KMS-11 (cell line): Measurements from ENCODE around the gene MEAK7.

Experiments
- H2AFZ ChIP-seq: fragments of 200-600 bp; sonication (generic); 2 replicates; pipeline ENCODE4 v1.6.1; 2016; ENCODE audit warnings: antibody characterized with exemption, mixed run types, low read depth
- H3K27ac ChIP-seq: fragments of 200-600 bp; sonication (generic); 2 replicates; pipeline ENCODE4 v1.6.1; 2016; ENCODE audit warnings: mild to moderate bottlenecking, mixed run types
- H3K27me3 ChIP-seq: fragments of 200-600 bp; sonication (generic); 2 replicates; pipeline ENCODE4 v1.6.1; 2017; ENCODE audit warnings: mild to moderate bottlenecking, low read depth, mixed run types, moderate library complexity; ENCODE audit not compliant: insufficient read depth
- H3K36me3 ChIP-seq: fragments of 200-600 bp; sonication (generic); 2 replicates; pipeline ENCODE4 v1.6.1; 2017; ENCODE audit warnings: mild to moderate bottlenecking, mixed run types; ENCODE audit not compliant: insufficient read depth
- H3K4me1 ChIP-seq: fragments of 200-600 bp; sonication (generic); 2 replicates; pipeline ENCODE4 v1.6.1; 2016; ENCODE audit warnings: mild to moderate bottlenecking, low read depth, mixed run types; ENCODE audit not compliant: poor library complexity, severe bottlenecking
- H3K4me2 ChIP-seq: fragments of 200-600 bp; sonication (generic); 2 replicates; pipeline ENCODE4 v1.7.0; 2016; ENCODE audit warnings: mild to moderate bottlenecking, mixed run types
- H3K4me3 ChIP-seq: fragments of 200-600 bp; sonication (generic); IDR thresholded peaks from 2 replicates; pipeline ENCODE4 v1.6.1; 2017; ENCODE audit warnings: low read depth, low read length, mixed read lengths; ENCODE audit not compliant: insufficient read depth
- H3K79me2 ChIP-seq: fragments of 200-600 bp; sonication (generic); 2 replicates; pipeline ENCODE4 v1.6.1; 2016; ENCODE audit warnings: low read depth, mixed run types; ENCODE audit not compliant: insufficient read depth
- H3K9ac ChIP-seq: fragments of 200-600 bp; sonication (generic); 2 replicates; pipeline ENCODE4 v1.6.1; 2016; ENCODE audit warnings: mild to moderate bottlenecking, mixed run types
- H4K20me1 ChIP-seq: fragments of 200-600 bp; sonication (generic); 2 replicates; pipeline ENCODE4 v1.6.1; 2016; ENCODE audit warnings: mild to moderate bottlenecking, mixed run types; ENCODE audit not compliant: insufficient read depth
- CTCF ChIP-seq: fragments of 200-600 bp; sonication (generic); conservative IDR thresholded peaks from 2 replicates; pipeline ENCODE4 v1.6.1; 2017; ENCODE audit warnings: low read depth, mild to moderate bottlenecking, antibody characterized with exemption, low read length, moderate library complexity, mixed read lengths

Gene MEAK7

GRCh38 chr16:84462296-84463210 is 41.9 kb downstream of the MEAK7 start:
- no peak overlapping the region for H3K4me3 ChIP-seq
- no peaks in the 10 kb centered on the region for H3K36me3 ChIP-seq
- H3K9ac ChIP-seq, result no peak overlapping the region
- no peaks in the 10 kb centered on the region for H3K27me3 ChIP-seq
- H3K79me2 ChIP-seq, result no peaks in the 10 kb centered on the region
- TF ChIP-seq CTCF, result no peak
- H3K4me2 ChIP-seq, result no peak overlapping the region
- H2AFZ ChIP-seq, result no peak overlapping the region
- H3K4me1 ChIP-seq, result no peaks in the 10 kb centered on the region
- no peaks in the 10 kb centered on the region for H4K20me1 ChIP-seq
- H3K27ac ChIP-seq, result no peak overlapping the region

GRCh38 chr16:84461413-84462295 is 42.8 kb downstream of the MEAK7 start:
- no peaks in the 10 kb centered on the region for H4K20me1 ChIP-seq
- no peak for TF ChIP-seq CTCF
- no peak overlapping the region for H3K27ac ChIP-seq
- H2AFZ ChIP-seq, result no peak overlapping the region
- H3K4me1 ChIP-seq, result no peaks in the 10 kb centered on the region
- H3K36me3 ChIP-seq, result no peaks in the 10 kb centered on the region
- no peak overlapping the region for H3K4me3 ChIP-seq
- H3K4me2 ChIP-seq, result no peak overlapping the region
- H3K79me2 ChIP-seq, result no peaks in the 10 kb centered on the region
- no peak overlapping the region for H3K9ac ChIP-seq
- H3K27me3 ChIP-seq, result no peaks in the 10 kb centered on the region

- Histone ChIP-seq H3K4me1 (no peaks in the 10 kb centered on the region), H2AFZ (no peak overlapping the region), H3K4me2 (no peak overlapping the region), H3K79me2 (no peaks in the 10 kb centered on the region), H3K27ac (no peak overlapping the region), H4K20me1 (no peaks in the 10 kb centered on the region), H3K36me3 (no peaks in the 10 kb centered on the region), H3K27me3 (no peaks in the 10 kb centered on the region), H3K9ac (no peak overlapping the region), H3K4me3 (no peak overlapping the region)
- TF ChIP-seq CTCF, result no peak
These were observed 43.4 kb downstream of the MEAK7 start for GRCh38 chr16:84461029-84461412.

GRCh38 chr16:84460406-84461028 is 43.9 kb downstream of the MEAK7 start:
- TF ChIP-seq CTCF, result no peak
- no peak overlapping the region for H3K4me2 ChIP-seq
- no peaks in the 10 kb centered on the region for H3K36me3 ChIP-seq
- no peaks in the 10 kb centered on the region for H3K27me3 ChIP-seq
- no peaks in the 10 kb centered on the region for H3K79me2 ChIP-seq
- H3K4me3 ChIP-seq, result no peak overlapping the region
- no peak overlapping the region for H3K27ac ChIP-seq
- no peaks in the 10 kb centered on the region for H4K20me1 ChIP-seq
- no peak overlapping the region for H2AFZ ChIP-seq
- H3K4me1 ChIP-seq, result no peaks in the 10 kb centered on the region
- no peak overlapping the region for H3K9ac ChIP-seq
